Ishikawa (cell line): Measurements from ENCODE around the gene CASP6.

Experiments
- CEBPB ChIP-seq: IDR thresholded peaks from 2 replicates; pipeline ENCODE4 v1.6.1; 2012
- CREB1 ChIP-seq: IDR thresholded peaks from 2 replicates; pipeline ENCODE4 v1.6.1; 2012; ENCODE audit warnings: low read depth
- EGR1 ChIP-seq: IDR thresholded peaks from 2 replicates; pipeline ENCODE4 v1.6.1; 2012
- EP300 ChIP-seq: IDR thresholded peaks from 2 replicates; pipeline ENCODE4 v1.6.1; 2012; ENCODE audit warnings: borderline replicate concordance
- FOXM1 ChIP-seq: IDR thresholded peaks from 2 replicates; pipeline ENCODE4 v1.6.1; 2012; ENCODE audit warnings: low read depth, borderline replicate concordance
- MAX ChIP-seq: IDR thresholded peaks from 2 replicates; pipeline ENCODE4 v1.6.1; 2012
- NFIC ChIP-seq: IDR thresholded peaks from 2 replicates; pipeline ENCODE4 v1.6.1; 2012
- RAD21 ChIP-seq: IDR thresholded peaks from 2 replicates; pipeline ENCODE4 v1.6.1; 2012; ENCODE audit warnings: low read depth
- REST ChIP-seq: IDR thresholded peaks from 2 replicates; pipeline ENCODE4 v1.6.1; 2012; ENCODE audit warnings: low read depth, mild to moderate bottlenecking
- TAF1 ChIP-seq: IDR thresholded peaks from 2 replicates; pipeline ENCODE4 v1.6.1; 2012; ENCODE audit warnings: low read depth, mild to moderate bottlenecking
- TCF12 ChIP-seq: IDR thresholded peaks from 2 replicates; pipeline ENCODE4 v1.6.1; 2012; ENCODE audit warnings: low read depth
- TEAD4 ChIP-seq: IDR thresholded peaks from 2 replicates; pipeline ENCODE4 v1.6.1; 2012
- USF1 ChIP-seq: IDR thresholded peaks from 2 replicates; pipeline ENCODE4 v1.6.1; 2012
- YY1 ChIP-seq: IDR thresholded peaks from 2 replicates; pipeline ENCODE4 v1.6.1; 2012; ENCODE audit warnings: low read depth
- ZBTB7A ChIP-seq: IDR thresholded peaks from 2 replicates; pipeline ENCODE4 v1.6.1; 2012; ENCODE audit warnings: low read depth

Gene CASP6

GRCh38 chr4:109657854-109658418, 45.3 kb downstream of the CASP6 start:
- TF ChIP-seq REST (no peak), CREB1 (no peak), EGR1 (no peak), ZBTB7A (no peak), NFIC (no peak), EP300 (no peak), USF1 (no peak), CEBPB (no peak), YY1 (no peak), TCF12 (no peak), TAF1 (no peak), RAD21 (no peak), MAX (no peak), FOXM1 (no peak), TEAD4 (no peak)

- TF ChIP-seq EGR1: no peak
- TF ChIP-seq TAF1: no peak
- no peak for TF ChIP-seq MAX
- no peak for TF ChIP-seq NFIC
- no peak for TF ChIP-seq ZBTB7A
- no peak for TF ChIP-seq YY1
- no peak for TF ChIP-seq CEBPB
- TF ChIP-seq USF1: no peak
Measured at GRCh38 chr4:109655396-109655795, 47.8 kb downstream of the CASP6 start.

- TF ChIP-seq TCF12 (no peak), REST (no peak), CREB1 (no peak), YY1 (no peak), CEBPB (no peak)
Measured at GRCh38 chr4:109649872-109650271, 53.4 kb downstream of the CASP6 start.

- TF ChIP-seq NFIC (no peak), USF1 (no peak), REST (no peak), RAD21 (no peak)
Measured at GRCh38 chr4:109648997-109649575, 54.2 kb downstream of the CASP6 start.
